ENCODE results near the gene RNF150.

DNA sequence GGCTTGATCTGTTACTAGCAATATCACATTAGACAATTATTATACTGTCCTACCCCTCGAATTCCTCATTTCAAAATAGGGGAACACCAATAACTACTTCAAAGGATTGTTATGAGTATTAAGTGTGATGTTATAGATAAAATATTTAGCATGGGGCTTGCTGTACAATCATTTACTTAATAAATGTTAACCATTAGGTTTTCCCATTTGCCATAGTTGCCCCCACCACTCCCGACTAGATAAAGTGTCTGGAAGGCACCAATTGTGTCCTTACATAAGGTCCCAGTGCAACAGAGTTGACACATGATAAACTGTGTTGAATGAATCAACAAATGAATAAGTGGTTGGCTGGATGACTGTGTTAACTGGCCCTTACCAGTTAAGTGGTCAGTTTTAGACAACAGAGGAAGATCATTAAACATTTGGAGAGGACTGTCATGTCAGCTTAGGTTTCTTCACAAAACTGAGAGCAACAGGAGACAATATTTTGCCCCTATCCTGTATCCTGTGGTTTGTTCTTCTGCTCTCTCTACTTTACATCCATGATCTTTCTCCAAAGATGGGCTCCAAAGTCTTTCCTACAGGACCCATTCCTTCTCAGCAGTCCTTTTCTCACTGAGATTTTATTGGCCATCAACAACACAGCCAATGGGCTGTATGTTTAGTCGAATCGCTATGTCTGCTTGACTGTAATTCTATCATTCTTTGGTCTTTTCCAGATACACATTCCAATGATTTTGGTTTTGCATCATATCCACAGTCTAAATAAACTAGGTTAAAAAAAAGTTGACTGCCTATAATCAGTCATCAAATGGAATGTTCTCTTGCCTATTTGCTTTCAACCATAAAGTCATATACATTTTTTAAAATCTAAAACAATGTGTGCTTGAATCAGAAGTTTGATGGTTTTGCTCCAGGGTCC lies 74.4 kb downstream of the RNF150 start:
- TF ChIP-seq, protein P1, sequence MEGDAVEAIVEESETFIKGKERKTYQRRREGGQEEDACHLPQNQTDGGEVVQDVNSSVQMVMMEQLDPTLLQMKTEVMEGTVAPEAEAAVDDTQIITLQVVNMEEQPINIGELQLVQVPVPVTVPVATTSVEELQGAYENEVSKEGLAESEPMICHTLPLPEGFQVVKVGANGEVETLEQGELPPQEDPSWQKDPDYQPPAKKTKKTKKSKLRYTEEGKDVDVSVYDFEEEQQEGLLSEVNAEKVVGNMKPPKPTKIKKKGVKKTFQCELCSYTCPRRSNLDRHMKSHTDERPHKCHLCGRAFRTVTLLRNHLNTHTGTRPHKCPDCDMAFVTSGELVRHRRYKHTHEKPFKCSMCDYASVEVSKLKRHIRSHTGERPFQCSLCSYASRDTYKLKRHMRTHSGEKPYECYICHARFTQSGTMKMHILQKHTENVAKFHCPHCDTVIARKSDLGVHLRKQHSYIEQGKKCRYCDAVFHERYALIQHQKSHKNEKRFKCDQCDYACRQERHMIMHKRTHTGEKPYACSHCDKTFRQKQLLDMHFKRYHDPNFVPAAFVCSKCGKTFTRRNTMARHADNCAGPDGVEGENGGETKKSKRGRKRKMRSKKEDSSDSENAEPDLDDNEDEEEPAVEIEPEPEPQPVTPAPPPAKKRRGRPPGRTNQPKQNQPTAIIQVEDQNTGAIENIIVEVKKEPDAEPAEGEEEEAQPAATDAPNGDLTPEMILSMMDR (IDR thresholded peaks at IDR 0.05) = no peak
- no peak for TF ChIP-seq PBX3 (IDR thresholded peaks at IDR 0.05)

Data from A549 (cell line).